Left forelimb (tissue), 1 donor: ENCODE measurements around the gene BLNK.
"Not testable (repeated sequence)": the region's sequence is repeated elsewhere in the genome, so short reads cannot be mapped to it uniquely, and the experiment has no call there.

Source experiments
- DNase-seq: peaks from one replicate; pipeline ENCODE4 v3.0.0-alpha.2; 2018; ENCODE audit warnings: low spot score

BLNK gene

DNA sequence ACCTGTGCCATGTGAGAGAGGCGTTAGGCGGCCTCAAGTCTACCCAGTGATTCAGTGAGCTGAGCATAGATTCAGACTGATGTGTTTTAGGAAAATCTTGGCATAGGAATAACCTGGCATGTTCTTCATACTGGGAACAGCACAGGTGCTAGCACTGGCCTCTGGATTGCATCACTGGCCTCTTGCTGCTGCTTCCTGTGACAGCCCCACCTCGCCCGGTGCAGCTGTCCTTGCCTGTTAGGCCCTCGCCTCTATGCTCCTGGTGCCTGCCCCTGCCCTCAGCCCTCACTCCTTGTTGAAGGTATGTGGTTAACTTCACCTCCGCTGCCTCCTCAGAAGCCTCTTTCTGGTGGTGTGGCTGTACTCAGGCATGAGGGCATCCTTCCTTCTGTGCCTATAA lies 46.2 kb downstream of the BLNK start:
- DNase-seq, result peak; percentile 18

DNA sequence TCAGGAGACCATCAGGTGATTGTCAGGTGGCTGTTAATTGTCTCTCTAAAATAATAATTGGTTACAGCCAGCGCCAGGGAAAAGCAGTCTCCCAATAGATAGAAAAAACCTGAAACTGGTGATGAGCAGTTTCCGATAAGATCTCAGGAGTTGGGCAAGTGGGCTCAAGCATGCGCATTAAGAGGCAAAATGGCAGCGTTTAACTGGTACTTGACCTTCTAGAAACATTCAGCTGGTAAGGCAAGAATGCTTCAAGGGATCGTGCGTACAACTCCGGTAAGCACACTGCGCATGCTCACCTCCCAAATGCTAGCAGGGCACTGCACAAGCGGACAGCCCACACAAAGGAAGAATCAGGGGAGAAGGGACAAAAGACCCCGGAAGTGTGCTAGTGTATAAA lies 48.5 kb downstream of the BLNK start:
- no peak for DNase-seq

DNA sequence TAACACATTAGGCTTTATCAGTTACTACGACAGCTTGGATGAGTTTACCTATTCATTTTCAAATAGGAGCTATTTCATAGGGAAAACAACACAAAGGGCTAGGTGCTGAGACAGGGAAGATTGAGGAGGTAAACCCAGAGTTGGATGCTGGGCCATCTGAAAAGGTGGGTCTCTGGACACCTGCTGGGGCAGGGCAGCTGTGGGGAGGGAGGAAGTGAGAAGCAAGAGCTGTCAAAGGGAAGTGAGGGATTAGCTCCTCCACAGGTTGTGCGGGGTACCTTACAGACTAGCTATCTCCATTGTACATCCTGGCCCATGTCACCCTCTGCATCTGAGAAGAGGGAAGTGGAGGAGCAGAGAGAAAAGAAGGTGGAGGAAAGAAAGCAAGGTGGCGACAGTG lies 48.9 kb downstream of the BLNK start:
- DNase-seq, result no peak

DNA sequence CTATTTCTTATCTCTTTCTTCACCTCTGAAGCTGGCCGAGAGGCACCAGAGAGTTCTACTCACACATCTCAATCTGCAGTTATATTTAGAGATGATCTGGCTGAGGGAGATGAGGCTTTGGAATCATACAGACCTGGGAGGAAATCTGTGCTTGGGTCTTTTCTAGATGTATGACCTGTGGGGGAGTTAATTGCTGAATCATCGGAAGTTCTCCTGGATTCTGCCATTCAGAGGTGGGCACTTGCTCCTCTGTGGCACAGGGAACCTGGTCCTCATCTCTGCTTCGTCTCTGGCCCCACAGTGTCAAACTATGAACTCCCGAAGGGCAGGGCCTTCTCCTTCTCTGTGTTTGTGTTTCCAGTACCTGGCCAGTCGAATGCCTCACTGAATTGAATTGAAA lies 52.5 kb downstream of the BLNK start:
- DNase-seq, result peak; percentile 8

DNA sequence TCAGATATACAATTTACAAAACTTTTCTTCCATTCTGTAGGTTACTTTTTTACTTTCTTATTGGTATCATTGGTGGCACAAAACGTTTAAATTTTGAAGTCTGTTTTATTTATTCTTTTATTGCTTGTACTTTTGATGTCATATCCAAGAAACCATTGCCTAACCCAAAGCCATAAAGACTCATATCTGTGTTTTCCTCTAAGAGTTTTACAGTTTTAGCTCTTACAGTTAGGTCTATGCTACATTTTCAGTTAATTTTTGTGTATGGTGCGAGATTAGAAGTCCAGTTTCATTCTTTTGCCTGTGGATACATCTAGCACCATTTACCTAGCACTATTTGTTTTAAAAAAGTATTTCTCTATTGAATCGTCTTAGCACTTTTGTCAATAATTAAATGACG lies 53.7 kb downstream of the BLNK start:
- no peak for DNase-seq

DNA sequence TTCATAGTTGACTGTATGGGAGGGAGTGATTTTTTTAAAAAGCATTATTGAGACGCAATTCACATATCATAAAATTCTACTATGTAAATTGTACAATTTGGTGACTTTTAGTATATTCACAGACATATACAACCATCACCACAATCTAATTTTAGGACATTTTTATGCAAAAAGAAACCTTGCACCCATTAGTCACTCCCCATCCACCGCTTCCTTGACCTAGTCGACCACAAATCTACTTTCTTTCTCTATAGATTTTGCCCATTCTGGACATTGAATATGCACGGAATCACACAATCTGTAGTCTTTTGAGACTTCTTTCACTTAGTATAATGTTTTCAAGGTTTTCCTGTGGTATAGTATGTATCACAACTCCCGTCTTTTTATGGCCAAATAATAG lies 54.6 kb downstream of the BLNK start:
- no peak for DNase-seq

DNA sequence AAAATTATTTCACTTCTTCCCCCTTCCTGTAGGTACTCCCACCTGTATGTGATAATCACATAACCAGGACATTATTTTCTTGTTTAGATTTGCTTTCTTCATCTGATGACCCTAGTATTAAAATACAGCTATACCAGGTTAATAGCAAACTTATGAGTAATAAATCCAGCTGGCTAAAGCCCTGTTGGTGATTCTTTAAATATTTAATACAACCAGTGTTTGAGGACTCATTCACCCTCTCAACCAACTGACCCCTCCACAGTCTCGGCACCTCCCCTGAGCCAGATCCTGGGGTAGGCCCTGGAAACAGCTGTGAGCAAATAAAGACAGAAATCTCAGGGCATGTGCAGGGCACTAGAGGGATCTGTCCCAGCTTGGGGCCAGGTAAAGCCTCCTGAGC lies 58.5 kb downstream of the BLNK start:
- DNase-seq, result peak; percentile 44

DNA sequence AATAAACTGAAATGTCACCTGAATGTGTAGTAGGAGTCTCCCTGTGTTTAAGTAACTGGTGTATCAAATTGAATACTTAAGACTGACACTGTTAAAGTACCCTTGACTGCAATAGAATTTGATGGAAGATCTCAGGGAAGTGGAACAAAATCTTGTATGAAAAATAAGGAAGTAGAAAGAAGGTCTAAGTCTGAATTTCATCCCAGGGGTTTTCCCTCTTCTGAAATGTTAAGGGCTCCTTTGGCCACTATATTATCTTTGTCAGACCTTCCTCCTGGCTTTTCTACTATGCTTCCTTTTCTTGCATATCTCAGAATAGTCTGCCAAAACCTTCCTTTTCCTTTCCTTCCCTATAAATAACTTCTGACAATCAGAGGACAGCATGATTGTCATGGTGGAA lies 59.6 kb downstream of the BLNK start:
- no peak for DNase-seq

DNA sequence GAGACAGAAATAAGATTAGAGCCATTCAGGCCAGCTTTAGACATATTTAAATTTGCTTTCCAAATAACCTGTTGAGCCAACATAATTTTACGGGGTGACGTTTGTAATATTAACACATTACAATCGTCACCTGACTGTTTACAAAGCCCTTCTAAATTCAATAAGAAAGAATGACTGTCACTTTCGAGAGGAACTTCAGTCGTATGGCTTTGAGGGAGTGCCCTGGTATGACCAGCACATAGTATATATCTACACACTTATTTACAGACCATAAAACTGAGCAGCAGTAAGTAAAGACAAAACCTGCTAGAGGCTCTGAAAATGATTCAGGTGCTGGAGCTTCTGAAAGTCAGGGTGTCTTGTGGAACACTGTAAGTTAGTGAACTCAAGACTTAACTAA lies 62.4 kb downstream of the BLNK start:
- DNase-seq, result no peak

DNA sequence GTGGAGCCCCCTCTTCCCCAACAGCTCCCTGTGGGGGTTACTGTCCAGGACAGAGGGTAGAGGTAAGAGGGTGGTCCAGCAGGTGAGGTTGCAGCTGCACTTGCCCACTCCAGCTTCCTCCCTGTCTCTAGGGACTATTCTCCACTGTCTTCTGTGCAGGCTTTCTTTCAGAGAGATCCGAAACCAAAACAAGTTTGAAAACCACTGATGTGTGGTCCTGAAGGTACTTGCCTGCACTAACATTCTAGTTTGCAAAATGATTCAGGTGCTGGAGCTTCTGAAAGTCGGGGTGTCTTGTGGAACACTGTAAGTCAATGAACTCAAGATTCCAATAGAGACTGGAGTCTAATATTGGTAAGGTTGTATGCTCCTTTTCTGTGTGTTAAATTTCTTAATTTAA lies 63.1 kb downstream of the BLNK start:
- DNase-seq, result no peak

DNA sequence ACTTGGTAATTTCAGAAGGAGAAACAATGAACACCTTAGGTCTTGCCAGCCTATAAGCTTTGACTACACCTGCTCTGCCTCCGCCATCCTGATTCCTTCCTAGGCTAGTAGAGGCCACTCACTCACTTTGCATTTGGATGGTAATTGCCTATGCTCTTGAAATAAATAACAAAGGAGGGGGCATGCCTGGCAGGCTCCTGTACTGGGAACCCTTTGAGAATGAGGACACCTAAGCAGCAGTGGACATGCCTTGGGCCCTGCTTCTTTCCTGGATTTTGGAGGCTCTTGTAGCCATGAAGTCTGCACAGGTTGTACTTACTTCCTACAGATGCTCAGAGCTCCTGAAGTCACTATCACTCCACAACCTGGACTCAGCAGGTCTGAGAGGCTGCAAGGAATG lies 65.8 kb downstream of the BLNK start:
- DNase-seq, result no peak

DNA sequence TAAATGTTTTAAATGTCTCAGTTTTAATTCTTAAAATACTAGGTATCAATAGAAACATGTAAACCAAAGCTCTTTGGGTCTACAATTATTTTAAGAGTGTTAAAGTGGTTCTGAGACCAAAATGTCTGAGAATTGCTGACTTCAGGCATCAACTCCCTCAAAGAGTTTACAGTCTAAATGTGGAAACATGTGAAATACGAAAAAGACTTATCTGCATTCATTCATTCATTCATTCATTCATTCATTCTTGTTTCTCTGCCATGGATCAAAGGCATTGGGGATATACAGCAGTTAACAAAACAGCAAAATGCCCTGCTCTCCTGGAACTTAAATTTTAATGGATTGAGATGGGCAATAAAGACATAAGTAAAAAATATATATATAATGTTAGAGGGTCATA lies 69.8 kb downstream of the BLNK start:
- DNase-seq, result no peak

DNA sequence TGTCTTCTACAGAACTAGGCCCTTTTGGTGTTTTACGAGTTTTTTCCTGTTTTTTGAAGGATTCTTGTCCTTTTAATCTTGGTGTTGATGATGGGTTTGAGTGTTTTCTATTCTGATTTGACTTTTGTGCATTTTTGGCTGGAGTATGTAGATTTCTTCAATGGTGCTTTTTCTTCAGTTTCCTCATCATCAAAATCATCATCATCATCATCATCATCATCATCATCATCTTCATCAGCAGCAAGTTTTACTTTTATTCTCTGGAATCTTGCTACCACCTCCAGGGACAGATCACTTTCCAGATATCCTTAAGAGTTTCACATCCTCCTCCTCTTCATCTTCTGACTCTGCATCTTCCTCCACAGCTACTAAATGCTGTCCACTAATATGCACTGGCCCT lies 81.9 kb downstream of the BLNK start:
- not testable (repeated sequence) for DNase-seq

DNA sequence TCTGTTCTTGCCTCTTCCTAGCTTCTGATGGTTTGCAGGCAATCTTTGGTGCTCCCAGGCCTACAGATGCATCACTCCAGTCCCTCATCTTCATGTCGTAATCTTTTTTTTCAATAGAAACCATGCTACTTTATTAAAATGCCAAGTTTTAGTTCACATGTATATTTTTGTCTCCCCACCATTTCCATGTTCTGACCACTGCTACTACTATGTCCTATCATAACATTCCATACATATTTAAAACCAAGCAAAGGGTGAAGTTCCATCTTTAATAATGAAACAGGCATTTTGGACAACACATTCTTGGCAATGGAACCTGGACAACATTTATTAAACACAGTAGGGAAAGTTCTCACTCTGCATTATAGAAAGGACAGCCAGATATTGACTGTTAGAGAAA lies 82.5 kb downstream of the BLNK start:
- DNase-seq, result no peak

DNA sequence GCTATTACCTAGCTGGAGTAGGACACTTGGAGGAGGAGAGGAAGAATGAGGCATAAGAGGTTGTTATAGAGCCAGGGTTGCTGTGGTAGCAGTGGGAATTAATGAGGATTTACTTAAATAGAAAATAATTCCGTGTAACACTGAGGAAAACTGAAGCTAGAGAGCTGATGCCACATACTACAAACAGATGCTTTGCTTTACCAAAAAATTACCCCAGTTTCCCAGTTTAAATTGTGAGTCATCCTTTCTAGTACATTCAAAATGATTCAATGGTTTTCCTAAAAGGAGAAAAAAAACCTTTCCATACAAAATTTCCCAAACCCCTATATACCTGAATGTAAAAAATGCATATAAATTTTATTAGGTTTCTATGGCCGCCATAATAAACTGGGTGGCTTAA lies 82.9 kb downstream of the BLNK start:
- DNase-seq, result no peak

DNA sequence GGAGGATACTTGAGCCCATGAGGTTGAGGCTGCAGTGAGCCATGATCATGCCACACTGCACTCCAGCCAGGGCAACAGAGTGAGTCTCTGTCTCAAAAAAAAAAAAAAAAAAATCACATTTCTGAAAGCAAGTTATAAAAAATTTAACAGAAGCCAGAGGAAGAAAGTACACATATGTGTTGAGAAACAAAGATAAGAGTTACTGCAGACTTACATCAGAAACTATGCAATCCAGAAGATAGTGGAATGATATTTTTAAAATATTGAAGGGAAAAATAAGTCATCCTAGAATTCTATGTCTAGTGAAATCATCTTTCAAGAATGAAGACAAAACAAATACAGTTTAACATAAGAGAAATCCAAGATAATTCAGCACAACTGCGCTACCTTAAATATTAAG lies 94.4 kb downstream of the BLNK start:
- DNase-seq, result no peak

DNA sequence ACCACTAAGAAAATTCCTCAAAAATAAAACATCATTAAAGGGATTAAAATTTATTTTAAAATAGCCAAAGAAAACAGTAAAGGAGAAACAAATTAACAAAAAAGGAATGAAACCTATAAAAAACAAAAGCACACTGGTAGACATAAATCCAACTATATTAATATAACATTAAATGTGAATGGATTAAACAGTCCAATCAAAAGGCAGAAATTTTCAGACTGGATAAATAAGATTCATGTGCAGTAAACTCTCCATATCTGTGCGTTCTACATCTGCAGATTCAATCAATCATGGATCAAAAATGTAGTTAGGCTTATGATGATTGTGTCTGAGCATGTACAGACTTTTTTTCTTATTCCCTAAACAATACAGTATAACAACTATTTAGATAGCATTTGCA lies 98.7 kb downstream of the BLNK start:
- no peak for DNase-seq

DNA sequence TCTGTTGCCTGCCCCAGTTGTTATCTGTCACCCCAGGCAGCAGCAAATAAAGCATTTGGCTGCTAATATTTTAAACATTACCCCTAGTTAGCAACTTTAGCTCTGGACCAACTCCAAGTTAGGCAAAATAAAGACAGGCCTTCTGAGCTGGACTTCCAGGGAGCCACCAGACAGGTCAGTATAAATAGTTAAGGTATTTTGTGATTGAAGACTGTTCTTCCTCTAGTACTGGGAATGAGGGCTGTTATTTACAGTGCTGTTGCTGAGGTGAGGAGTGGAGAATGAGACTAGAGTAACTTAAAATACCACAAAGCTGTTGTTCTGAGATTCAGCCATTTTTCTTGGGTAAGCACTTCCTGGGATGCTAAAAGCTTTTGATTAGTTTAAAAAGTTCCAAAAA lies 101.1 kb downstream of the BLNK start:
- DNase-seq, result no peak

DNA sequence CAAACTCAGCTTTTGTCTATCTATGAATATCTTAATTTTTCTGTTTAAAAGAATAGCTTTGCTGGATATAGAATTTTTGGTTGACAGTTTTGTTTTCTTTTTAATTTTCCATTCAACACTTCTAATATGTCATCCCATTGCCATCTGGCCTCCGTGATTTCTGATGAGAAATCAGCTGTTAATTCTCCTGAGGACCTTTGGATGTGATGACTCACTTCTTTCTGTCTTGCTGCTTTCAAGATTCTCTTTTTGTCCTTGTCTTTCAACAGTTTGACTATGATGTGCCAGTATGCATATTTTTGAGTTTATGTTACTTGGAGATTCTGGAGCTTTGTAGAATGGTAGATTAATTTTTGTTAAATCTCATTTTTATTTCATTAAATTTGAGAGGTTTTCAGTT lies 102.8 kb downstream of the BLNK start:
- DNase-seq, result no peak

DNA sequence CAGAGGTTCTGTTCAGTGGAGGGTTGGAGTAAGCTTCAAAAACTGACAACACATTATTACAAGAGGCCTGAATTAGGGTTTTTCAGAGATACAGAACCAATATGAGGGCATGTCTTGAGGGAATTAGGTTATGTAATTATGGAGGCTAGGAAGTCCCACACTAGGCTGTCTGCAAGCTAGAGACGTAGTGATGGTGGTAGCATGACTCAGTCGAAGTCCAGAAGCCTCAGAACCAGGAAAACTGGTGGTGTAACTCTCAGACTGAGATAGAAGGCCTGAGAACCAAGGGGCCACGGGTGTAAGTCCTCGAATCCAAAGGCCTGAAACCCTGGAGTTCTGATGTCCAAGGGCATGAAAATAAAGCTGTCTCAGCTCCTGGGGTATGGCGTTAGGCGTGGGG lies 105.6 kb downstream of the BLNK start:
- no peak for DNase-seq

DNA sequence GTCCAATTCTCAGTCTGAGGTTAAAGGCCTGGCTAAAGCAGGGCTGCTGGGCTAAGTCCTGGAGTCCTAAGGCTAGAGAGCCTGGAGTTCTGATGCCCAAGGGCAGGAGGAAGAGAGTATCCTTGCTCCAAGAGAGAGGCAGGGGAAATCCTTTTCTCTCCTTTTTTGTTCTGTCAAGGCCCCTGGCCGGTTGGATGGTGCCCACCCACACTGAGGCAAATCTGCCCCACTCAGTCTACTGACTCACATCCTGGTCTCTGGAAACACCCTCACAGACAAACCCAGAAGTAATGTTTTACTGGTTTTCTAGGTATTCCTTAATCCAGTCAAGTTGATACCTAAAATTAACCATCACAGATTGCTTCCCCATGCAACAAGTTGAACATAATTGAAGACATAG lies 118.3 kb downstream of the BLNK start:
- DNase-seq, result no peak

DNA sequence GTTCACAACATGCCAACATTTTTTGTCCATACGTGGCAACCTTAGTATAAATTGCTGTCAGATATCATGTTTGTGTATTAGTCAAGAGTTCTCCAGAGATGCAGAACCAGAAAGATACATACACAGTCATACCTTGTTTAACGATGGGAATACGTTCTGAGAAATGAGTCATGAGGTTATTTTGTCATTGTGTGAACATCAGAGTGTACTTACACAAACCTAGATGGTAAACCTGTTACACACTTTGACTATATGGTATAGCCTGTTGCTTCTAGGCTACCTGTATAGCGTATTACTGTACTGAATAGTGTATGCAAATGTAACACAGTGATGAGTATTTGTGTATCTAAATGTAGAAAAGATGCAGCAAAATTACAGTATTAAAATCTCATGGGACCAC lies 118.9 kb downstream of the BLNK start:
- no peak for DNase-seq
